Activated CD4-positive, alpha-beta memory T cell treated with anti-CD3 and anti-CD28 coated beads, Interleukin-2, amount 10 ng/mL, durations not matched to agents 7 days and 5 days (primary cell): ENCODE results near the gene RCN2. TPM values are rescaled to one million over a fixed set of nuclear protein-coding genes. Genes with fewer than 3 reads are reported as not detected.
"Not testable (repeated sequence)": the region's sequence is repeated elsewhere in the genome, so short reads cannot be mapped to it uniquely, and the experiment has no call there.

Experiments used
- CTCF ChIA-PET: fragments of 350-600 bp; sonication (Branson Sonifier 250); formaldehyde crosslinking; loops from one replicate; lab custom pipeline; 2021; ENCODE audit warnings: antibody characterized with exemption, inconsistent platforms; lab: Charles Lee
- POLR2A ChIA-PET: fragments of 350-600 bp; sonication (Branson Sonifier 250); formaldehyde crosslinking; loops from one replicate; lab custom pipeline; 2021; ENCODE audit warnings: antibody characterized with exemption; lab: Charles Lee
- DNase-seq: peaks from one replicate; pipeline ENCODE4 v3.0.0-alpha.2; 2020
- H3K27ac Mint-ChIP-seq: one replicate; pipeline ENCODE4 v1.8.0; 2021; ENCODE audit warnings: mild to moderate bottlenecking, mixed read lengths
- H3K27me3 Mint-ChIP-seq: one replicate; pipeline ENCODE4 v1.8.0; 2021; ENCODE audit warnings: mixed read lengths
- H3K36me3 Mint-ChIP-seq: one replicate; pipeline ENCODE4 v1.8.0; 2021; ENCODE audit warnings: low read depth, mixed read lengths
- H3K4me1 Mint-ChIP-seq: one replicate; pipeline ENCODE4 v1.8.0; 2021; ENCODE audit warnings: mixed read lengths
- H3K4me3 Mint-ChIP-seq: one replicate; pipeline ENCODE4 v1.8.0; 2021; ENCODE audit warnings: mild to moderate bottlenecking, mixed read lengths
- H3K9me3 Mint-ChIP-seq: one replicate; pipeline ENCODE4 v1.8.0; 2021; ENCODE audit warnings: mixed read lengths
- total RNA-seq, 2 experiments: library from RNA; stranded (reverse); gene quantifications; one replicate each; pipeline ENCODE4 v1.2.3, GENCODE V29; 2021

Gene RCN2
- total RNA-seq, 2 experiments from 2014 or later = 23.0 to 24.9 TPM

GRCh38 chr15:76964157-76964556, 32.6 kb downstream of the RCN2 start:
- DNase-seq = no peak
- Mint-ChIP-seq H3K4me1 (no peaks in the 10 kb centered on the region), H3K9me3 (no peaks in the 10 kb centered on the region), H3K4me3 (no peak overlapping the region), H3K27ac (no peak overlapping the region), H3K36me3 (no peaks in the 10 kb centered on the region), H3K27me3 (peaks cover 23% of the 10 kb centered on the region)
- ChIA-PET CTCF (interaction anchor here (0.8 to 1.6 kb wide), 4 partner anchors 9 to 59 kb away, joined by 3 to 5 read pairs (median 3); no protein-coding TSS in a partner anchor), POLR2A (no interaction called here)

- H3K36me3 Mint-ChIP-seq, H3K27ac Mint-ChIP-seq, H3K4me1 Mint-ChIP-seq, DNase-seq, CTCF ChIA-PET, H3K4me3 Mint-ChIP-seq, H3K9me3 Mint-ChIP-seq: not testable (repeated sequence)
- POLR2A ChIA-PET = interaction anchor here (1.3 kb wide), 1 partner anchor 8 kb away, joined by 4 read pairs; no protein-coding TSS in a partner anchor
- peaks cover 19% of the 10 kb centered on the region for H3K27me3 Mint-ChIP-seq
Measured at GRCh38 chr15:76966051-76966450, 34.5 kb downstream of the RCN2 start.

GRCh38 chr15:76967067-76967466, 35.5 kb downstream of the RCN2 start:
- no peak for DNase-seq
- CTCF ChIA-PET = interaction anchor here (0.5 to 0.6 kb wide), 2 partner anchors 676 to 1640 kb away, joined by 4 to 5 read pairs; no protein-coding TSS in a partner anchor
- H3K4me3 Mint-ChIP-seq = no peak overlapping the region
- H3K9me3 Mint-ChIP-seq = no peaks in the 10 kb centered on the region
- H3K4me1 Mint-ChIP-seq = no peaks in the 10 kb centered on the region
- H3K36me3 Mint-ChIP-seq = no peaks in the 10 kb centered on the region
- no peak overlapping the region for H3K27ac Mint-ChIP-seq
- peaks cover 17% of the 10 kb centered on the region for H3K27me3 Mint-ChIP-seq
- POLR2A ChIA-PET = no interaction called here

DNA sequence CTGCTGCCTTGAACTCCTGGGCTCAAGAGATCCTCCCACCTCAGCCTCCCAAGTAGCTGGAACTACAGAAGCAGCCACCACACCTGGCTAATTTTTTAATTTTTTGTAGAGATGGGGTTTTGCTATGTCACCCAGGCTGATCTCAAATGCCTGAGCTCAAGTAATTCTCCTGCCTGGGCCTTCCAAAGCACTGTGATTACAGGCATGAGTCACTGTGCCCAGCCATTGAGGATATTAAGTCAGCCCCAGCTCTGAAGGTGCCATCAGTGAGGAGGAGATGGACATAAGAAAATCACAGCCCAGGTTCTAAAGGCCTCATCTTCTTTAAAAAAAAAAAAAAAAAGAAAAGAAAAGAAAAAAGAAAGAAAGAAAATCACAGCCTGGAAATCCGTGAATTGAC, 36.8 kb downstream of the RCN2 start:
- POLR2A ChIA-PET = no interaction called here

DNA sequence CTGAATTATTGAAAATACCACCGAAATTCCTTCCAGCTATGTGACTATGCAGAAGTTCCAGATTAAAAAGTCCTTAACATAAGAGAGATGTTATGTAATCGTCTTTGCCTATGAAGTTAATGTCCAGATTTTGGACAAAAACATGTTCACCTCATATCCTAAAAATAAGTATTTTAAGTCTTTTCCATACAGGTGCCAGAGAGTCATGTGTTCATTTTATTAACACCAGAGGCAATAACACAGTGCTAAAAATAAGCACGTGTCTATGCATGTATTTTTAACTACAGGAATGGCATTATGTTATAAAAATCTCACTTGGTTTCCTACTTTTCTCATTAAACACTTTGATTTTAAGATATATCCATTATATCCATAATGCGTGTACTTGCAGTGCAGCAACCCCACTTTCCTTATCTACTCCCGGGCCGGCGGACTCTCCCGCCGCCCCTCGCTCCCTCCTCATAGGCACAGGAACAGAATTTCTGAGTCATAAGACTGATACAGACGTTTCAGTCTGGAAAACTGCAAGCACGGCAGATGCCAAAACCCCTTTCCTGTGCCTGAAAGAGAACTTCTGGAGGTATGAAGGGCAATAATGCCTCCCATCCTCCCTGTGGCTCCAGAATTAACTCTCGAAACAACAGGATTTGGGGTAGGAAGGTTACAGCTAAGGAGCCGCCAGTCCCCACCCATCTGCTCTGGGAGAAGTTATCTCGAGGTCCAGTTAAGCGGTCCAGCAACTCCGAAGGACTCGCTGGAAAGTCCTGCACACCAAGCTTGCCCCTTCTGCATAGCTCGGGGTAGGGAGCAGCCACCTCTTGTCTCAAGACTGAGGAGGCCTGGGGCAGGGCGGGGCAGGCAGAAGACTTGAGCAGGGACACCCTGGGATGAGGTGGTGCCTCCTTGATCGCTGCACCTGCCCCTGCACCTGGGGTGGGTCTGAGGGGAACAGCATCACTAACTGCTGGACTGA, 41.1 kb downstream of the RCN2 start:
- CTCF ChIA-PET = interaction anchor here (0.8 to 4.3 kb wide), 34 partner anchors 8 to 737 kb away, joined by 3 to 33 read pairs (median 4); partner anchors contain the start of genes HMG20A, PSTPIP1 and TSPAN3
- H3K27ac Mint-ChIP-seq = no peak overlapping the region
- H3K9me3 Mint-ChIP-seq = no peaks in the 10 kb centered on the region
- H3K36me3 Mint-ChIP-seq = no peaks in the 10 kb centered on the region
- DNase-seq = no peak
- peaks cover 20% of the 10 kb centered on the region for H3K4me1 Mint-ChIP-seq
- no peak overlapping the region for H3K4me3 Mint-ChIP-seq
- H3K27me3 Mint-ChIP-seq = no peaks in the 10 kb centered on the region
- POLR2A ChIA-PET = interaction anchor here (0.8 to 11.7 kb wide), 5 partner anchors 15 to 59 kb away, joined by 3 to 107 read pairs (median 4); partner anchors contain the start of gene PSTPIP1

More for the DNA sequence above, 36.8 kb downstream of the RCN2 start:
- CTCF ChIA-PET = no interaction called here
- DNase-seq = no peak
- H3K27ac Mint-ChIP-seq = no peak overlapping the region
- no peaks in the 10 kb centered on the region for H3K4me1 Mint-ChIP-seq
- no peaks in the 10 kb centered on the region for H3K9me3 Mint-ChIP-seq
- no peak overlapping the region for H3K4me3 Mint-ChIP-seq
- H3K36me3 Mint-ChIP-seq = no peaks in the 10 kb centered on the region
- peaks cover 10% of the 10 kb centered on the region for H3K27me3 Mint-ChIP-seq

DNA sequence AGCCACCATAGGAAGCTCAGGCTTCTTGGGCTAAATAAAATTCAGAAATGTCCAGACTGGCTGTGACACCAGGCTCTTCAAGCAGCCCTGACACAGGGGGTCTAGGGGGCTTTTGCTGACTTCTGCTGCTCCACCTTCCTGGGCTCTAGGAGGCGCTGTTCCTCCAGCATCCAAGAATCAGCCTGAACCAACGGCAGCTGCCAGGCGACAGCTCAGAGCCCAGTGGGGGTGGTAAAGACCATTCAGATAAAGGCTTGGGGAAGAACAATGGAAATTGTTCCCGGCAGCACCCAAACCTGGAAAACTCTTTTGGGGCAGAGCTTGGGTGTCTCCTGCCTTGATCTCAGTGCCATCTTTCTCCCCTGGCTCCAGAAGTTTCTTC, 41.8 kb downstream of the RCN2 start:
- ChIA-PET CTCF (interaction anchor here (0.6 to 4.3 kb wide), 36 partner anchors 8 to 738 kb away, joined by 3 to 33 read pairs (median 4); partner anchors contain the start of genes HMG20A, PSTPIP1 and TSPAN3), POLR2A (interaction anchor here (0.8 to 11.7 kb wide), 5 partner anchors 14 to 58 kb away, joined by 3 to 107 read pairs (median 4); partner anchors contain the start of gene PSTPIP1)
- no peak overlapping the region for H3K27ac Mint-ChIP-seq
- H3K4me1 Mint-ChIP-seq = peaks cover 25% of the 10 kb centered on the region
- peak; percentile 71 for DNase-seq
- peaks cover 1% of the 10 kb centered on the region for H3K27me3 Mint-ChIP-seq
- H3K4me3 Mint-ChIP-seq = no peak overlapping the region
- no peaks in the 10 kb centered on the region for H3K9me3 Mint-ChIP-seq
- no peaks in the 10 kb centered on the region for H3K36me3 Mint-ChIP-seq

GRCh38 chr15:76973906-76974305, 42.4 kb downstream of the RCN2 start:
- Mint-ChIP-seq H3K36me3 (no peaks in the 10 kb centered on the region), H3K27me3 (peaks cover 1% of the 10 kb centered on the region), H3K4me3 (no peak overlapping the region), H3K4me1 (peaks cover 27% of the 10 kb centered on the region), H3K9me3 (no peaks in the 10 kb centered on the region), H3K27ac (no peak overlapping the region)
- ChIA-PET POLR2A (interaction anchor here (0.7 to 11.7 kb wide), 7 partner anchors 8 to 58 kb away, joined by 3 to 107 read pairs (median 4); partner anchors contain the start of gene PSTPIP1), CTCF (interaction anchor here (0.6 to 4.3 kb wide), 37 partner anchors 9 to 739 kb away, joined by 3 to 33 read pairs (median 4); partner anchors contain the start of genes HMG20A, PSTPIP1 and TSPAN3)
- DNase-seq = no peak

- no peak for DNase-seq
- no peaks in the 10 kb centered on the region for H3K9me3 Mint-ChIP-seq
- H3K27me3 Mint-ChIP-seq = peaks cover 1% of the 10 kb centered on the region
- H3K27ac Mint-ChIP-seq = no peak overlapping the region
- no peak overlapping the region for H3K4me3 Mint-ChIP-seq
- ChIA-PET POLR2A (interaction anchor here (0.6 to 11.7 kb wide), 5 partner anchors 9 to 39 kb away, joined by 3 to 107 read pairs (median 4); partner anchors contain the start of gene PSTPIP1), CTCF (interaction anchor here (0.6 to 4.3 kb wide), 14 partner anchors 14 to 569 kb away, joined by 3 to 33 read pairs (median 12); partner anchors contain the start of gene PSTPIP1)
- no peaks in the 10 kb centered on the region for H3K36me3 Mint-ChIP-seq
- peaks cover 27% of the 10 kb centered on the region for H3K4me1 Mint-ChIP-seq
Measured at GRCh38 chr15:76974456-76975036, 43.0 kb downstream of the RCN2 start.

DNA sequence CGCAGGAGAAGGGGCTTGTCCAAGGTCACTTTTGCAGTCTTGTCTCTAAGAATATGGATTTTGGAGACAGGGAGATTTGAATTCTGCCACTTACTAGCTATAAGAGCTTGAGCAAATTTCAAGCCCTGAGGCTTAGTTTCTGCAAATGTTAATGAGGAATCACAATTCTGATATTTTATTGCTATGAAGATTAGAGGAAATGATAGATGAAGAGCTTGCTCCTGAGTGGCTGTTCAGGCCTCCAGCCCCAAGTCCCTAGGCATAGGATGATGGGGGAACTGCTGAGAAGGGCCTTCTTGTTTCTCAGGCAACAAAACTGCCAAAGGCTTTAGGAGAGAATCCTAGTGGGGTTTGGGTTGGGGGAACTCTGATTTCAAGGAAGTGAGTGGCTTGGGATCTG, 44.6 kb downstream of the RCN2 start:
- peaks cover 1% of the 10 kb centered on the region for H3K27me3 Mint-ChIP-seq
- H3K36me3 Mint-ChIP-seq = no peaks in the 10 kb centered on the region
- CTCF ChIA-PET = interaction anchor here (0.6 to 2.7 kb wide), 7 partner anchors 11 to 567 kb away, joined by 3 to 10 read pairs (median 3); partner anchors contain the start of gene PSTPIP1
- no peak for DNase-seq
- H3K4me3 Mint-ChIP-seq = no peak overlapping the region
- no peaks in the 10 kb centered on the region for H3K9me3 Mint-ChIP-seq
- H3K4me1 Mint-ChIP-seq = peaks cover 27% of the 10 kb centered on the region
- no peak overlapping the region for H3K27ac Mint-ChIP-seq
- POLR2A ChIA-PET = interaction anchor here (0.9 to 11.7 kb wide), 5 partner anchors 12 to 38 kb away, joined by 3 to 107 read pairs (median 4); partner anchors contain the start of gene PSTPIP1

GRCh38 chr15:76976572-76977270, 45.2 kb downstream of the RCN2 start:
- no peak for DNase-seq
- H3K4me1 Mint-ChIP-seq = peaks cover 27% of the 10 kb centered on the region
- H3K27ac Mint-ChIP-seq = no peak overlapping the region
- peaks cover 1% of the 10 kb centered on the region for H3K27me3 Mint-ChIP-seq
- no peaks in the 10 kb centered on the region for H3K9me3 Mint-ChIP-seq
- no peak overlapping the region for H3K4me3 Mint-ChIP-seq
- H3K36me3 Mint-ChIP-seq = no peaks in the 10 kb centered on the region
- ChIA-PET POLR2A (interaction anchor here (0.9 to 11.7 kb wide), 6 partner anchors 11 to 45 kb away, joined by 3 to 107 read pairs (median 4); partner anchors contain the start of genes PSTPIP1 and RCN2), CTCF (interaction anchor here (0.6 to 2.7 kb wide), 9 partner anchors 10 to 567 kb away, joined by 3 to 10 read pairs (median 3); partner anchors contain the start of gene PSTPIP1)

DNA sequence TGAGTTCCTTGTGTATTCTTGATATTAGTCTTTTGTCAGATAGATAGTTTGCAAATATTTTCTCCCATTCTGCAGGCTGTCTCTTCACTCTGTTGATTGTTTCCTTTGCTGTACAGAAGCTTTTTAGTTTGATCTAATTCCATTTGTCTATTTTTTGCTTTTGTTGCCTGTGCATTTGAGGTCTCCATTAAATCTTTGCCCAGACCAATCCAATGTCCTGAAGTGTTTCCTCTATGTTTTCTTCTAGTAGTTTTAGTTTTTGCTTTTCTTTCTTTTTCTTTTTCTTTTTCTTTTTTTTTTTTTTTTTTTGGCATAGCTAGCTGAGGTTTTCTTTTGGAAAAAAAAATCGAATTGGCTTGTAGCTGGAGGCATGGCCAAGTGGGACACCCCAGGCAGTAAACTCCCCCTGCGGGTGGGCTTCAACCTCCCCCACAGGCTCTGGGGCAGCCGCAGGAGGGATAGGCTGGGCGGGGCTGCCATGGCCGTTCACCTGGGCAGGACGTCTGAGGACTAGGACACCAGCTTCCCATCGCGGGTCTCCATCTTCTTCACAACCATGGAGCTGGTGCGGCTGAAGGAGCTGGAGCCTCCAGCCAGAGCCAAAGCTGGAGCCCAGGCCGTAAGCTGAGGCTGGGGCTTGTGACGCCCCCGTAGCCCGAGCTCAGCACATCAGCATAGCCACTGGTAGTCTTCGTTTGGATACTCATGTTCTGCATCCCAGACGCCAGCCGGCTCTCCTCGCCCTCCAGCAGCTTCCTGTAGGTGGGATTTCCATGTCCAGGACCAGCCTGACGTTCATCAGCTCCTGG, 47.2 kb downstream of the RCN2 start:
- POLR2A ChIA-PET = interaction anchor here (5.2 to 11.7 kb wide), 2 partner anchors 9 to 17 kb away, joined by 34 to 107 read pairs; partner anchors contain the start of gene PSTPIP1

More for the DNA sequence above, 47.2 kb downstream of the RCN2 start:
- Mint-ChIP-seq H3K4me3 (no peak overlapping the region), H3K4me1 (peaks cover 36% of the 10 kb centered on the region), H3K27me3 (peaks cover 1% of the 10 kb centered on the region), H3K9me3 (no peaks in the 10 kb centered on the region), H3K27ac (no peak overlapping the region), H3K36me3 (no peaks in the 10 kb centered on the region)
- DNase-seq = no peak
- CTCF ChIA-PET = interaction anchor here (0.8 to 0.9 kb wide), 3 partner anchors 33 to 53 kb away, joined by 3 to 4 read pairs (median 3); no protein-coding TSS in a partner anchor
